Keratinocyte (primary cell): ENCODE data around the gene PEMT. TPM values are rescaled to one million over a fixed set of nuclear protein-coding genes. Genes with fewer than 3 reads are reported as not detected.

Source experiments
- DNase-seq: peaks from one replicate; pipeline ENCODE4 v3.0.0-alpha.2; 2011; ENCODE audit warnings: low read depth, missing footprints, low spot score
- FAIRE-seq: peaks from 2 replicates; lab custom pipeline; 2011; peaks lifted over from hg19 to GRCh38; lab: Jason Lieb, UNC
- H2AFZ ChIP-seq: 2 replicates; pipeline ENCODE4 v1.6.0; 2012; ENCODE audit warnings: low read length, control low read depth, inconsistent platforms; ENCODE audit not compliant: control insufficient read depth
- H3K27ac ChIP-seq: 2 replicates; pipeline ENCODE4 v1.5.1; 2011; ENCODE audit warnings: low read length; ENCODE audit not compliant: control insufficient read depth, insufficient read depth
- H3K27me3 ChIP-seq: 3 replicates; pipeline ENCODE4 v1.6.0; 2011; ENCODE audit warnings: low read length; ENCODE audit not compliant: control insufficient read depth, insufficient read depth; ENCODE audit errors: extremely low read depth
- H3K36me3 ChIP-seq, 2 experiments: 2 replicates in 1 of 2; 3 replicates in 1 of 2; pipeline ENCODE4 v1.5.1; 2011; ENCODE audit warnings: low read length in 2 of 2, mild to moderate bottlenecking in 1 of 2; ENCODE audit not compliant: control insufficient read depth in 2 of 2, insufficient read depth in 2 of 2; ENCODE audit errors: extremely low read depth in 1 of 2
- H3K4me1 ChIP-seq: 3 replicates; pipeline ENCODE4 v1.5.1; 2011; ENCODE audit warnings: low read length; ENCODE audit not compliant: control insufficient read depth, insufficient read depth; ENCODE audit errors: extremely low read depth
- H3K4me2 ChIP-seq: 3 replicates; pipeline ENCODE4 v1.6.0; 2011; ENCODE audit warnings: low read depth, low read length; ENCODE audit not compliant: control insufficient read depth, insufficient read depth; ENCODE audit errors: extremely low read depth
- H3K4me3 ChIP-seq, 3 experiments: fragments of 200-600 bp in 1 of 3; sonication (generic) in 1 of 3; 2 replicates in 2 of 3; 3 replicates in 1 of 3; pipeline ENCODE4 v1.5.1; 2011 to 2016; ENCODE audit warnings: low read length in 3 of 3, mild to moderate bottlenecking in 3 of 3, control low read depth in 2 of 3, inconsistent platforms in 1 of 3, low read depth in 1 of 3, mixed read lengths in 1 of 3, mixed run types in 1 of 3, moderate library complexity in 1 of 3; ENCODE audit not compliant: control insufficient read depth in 2 of 3, insufficient read depth in 2 of 3; ENCODE audit errors: extremely low read depth in 1 of 3
- H3K79me2 ChIP-seq: 2 replicates; pipeline ENCODE4 v1.6.0; 2012; ENCODE audit warnings: low read length; ENCODE audit not compliant: control insufficient read depth, insufficient read depth
- H3K9ac ChIP-seq: 3 replicates; pipeline ENCODE4 v1.6.0; 2011; ENCODE audit warnings: low read length; ENCODE audit not compliant: control insufficient read depth, insufficient read depth; ENCODE audit errors: extremely low read depth
- H3K9me1 ChIP-seq: 3 replicates; pipeline ENCODE4 v1.6.0; 2011; ENCODE audit warnings: low read length; ENCODE audit not compliant: control insufficient read depth, insufficient read depth; ENCODE audit errors: extremely low read depth
- H3K9me3 ChIP-seq: 2 replicates; pipeline ENCODE4 v1.5.1; 2012; ENCODE audit warnings: low read depth, low read length; ENCODE audit not compliant: control insufficient read depth
- H4K20me1 ChIP-seq: 3 replicates; pipeline ENCODE4 v1.6.0; 2011; ENCODE audit warnings: low read length; ENCODE audit not compliant: control insufficient read depth, insufficient read depth; ENCODE audit errors: extremely low read depth
- CTCF ChIP-seq, 3 experiments: IDR thresholded peaks in 1 of 3; conservative IDR thresholded peaks in 1 of 3; optimal IDR thresholded peaks in 1 of 3; 2 replicates in 2 of 3; 3 replicates in 1 of 3; pipeline versions ENCODE3 to v1.5.1; 2011; ENCODE audit warnings: low read length in 3 of 3, mild to moderate bottlenecking in 3 of 3, moderate library complexity in 2 of 3, control low read depth in 1 of 3, inconsistent platforms in 1 of 3; ENCODE audit not compliant: insufficient read depth in 2 of 3; ENCODE audit errors: extremely low read depth in 1 of 3
- EZH2 ChIP-seq: IDR thresholded peaks from one replicate; pipeline ENCODE4 v1.6.1; 2012; ENCODE audit warnings: inconsistent platforms, mild to moderate bottlenecking, low read length, moderate library complexity
- dilution Hi-C: fragments of 300-500 bp; cut with MboI; formaldehyde crosslinking; loops from one replicate; pipeline ENCODE4 v1.7.0; 2020; ENCODE audit warnings: low sequenced_read_pairs; ENCODE audit not compliant: extremely low pct_ligation_motif_present
- polyA plus RNA-seq, 5 experiments: library from polyadenylated mRNA; depleted of rRNA in 3 of 5; stranded (reverse) in 3 of 5; stranded (forward) in 1 of 5; unstranded in 1 of 5; fragments of >200 nt; gene quantifications; 1 replicate in 1 of 5; 2 replicates in 3 of 5; 3 replicates in 1 of 5; pipeline versions ENCODE4 v1.2.1 to v1.2.3, GENCODE V29; 2011 to 2012; ENCODE audit warnings: missing spikeins in 2 of 5, low read depth in 1 of 5, low replicate concordance in 1 of 5

The PEMT gene
- polyA plus RNA-seq, 1 donor (not counting 4 experiments of a cell fraction or from before 2014, with no cell fraction given): 17.7 TPM

DNA sequence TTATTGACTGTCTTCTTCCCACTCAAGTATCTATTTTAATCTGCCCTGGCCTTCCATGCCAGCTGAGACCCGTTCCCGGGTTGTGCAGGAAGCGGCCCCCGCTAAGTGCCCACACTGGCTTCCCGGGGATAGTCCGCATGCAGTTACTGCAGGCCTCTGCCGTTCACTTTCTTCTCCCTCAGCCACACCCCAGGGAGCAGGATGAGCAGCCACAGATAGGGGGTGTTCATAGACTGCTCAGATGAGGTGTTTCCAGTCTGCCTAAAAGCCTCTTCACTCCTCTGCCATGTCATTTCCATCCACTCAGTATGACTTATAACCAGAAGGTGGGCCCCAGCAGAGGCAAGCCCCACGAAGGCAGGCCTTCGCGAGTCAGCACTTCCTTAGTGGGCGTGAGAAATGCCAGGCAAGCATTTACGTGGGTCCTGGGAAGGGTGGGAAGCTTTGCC, 107.0 kb downstream of the PEMT start:
- DNase-seq: no peak
- no peak overlapping the region for H3K4me3 ChIP-seq
- dilution Hi-C loops: no loop called here
- no peaks in the 10 kb centered on the region for H3K9me1 ChIP-seq
- peaks cover 12% of the 10 kb centered on the region for H3K4me1 ChIP-seq
- H3K79me2 ChIP-seq: peaks cover 43% of the 10 kb centered on the region
- TF ChIP-seq EZH2: no peak
- TF ChIP-seq CTCF (optimal IDR thresholded peaks at IDR 0.05 in 1 of 3, IDR thresholded peaks at IDR 0.05 in 1 of 3, conservative IDR thresholded peaks at IDR 0.05 in 1 of 3; ENCODE audit: extremely low read depth in 1 of 3, insufficient read depth in 2 of 3, low read length in 3 of 3): no peak
- no peak overlapping the region for H2AFZ ChIP-seq
- no peaks in the 10 kb centered on the region for H3K27me3 ChIP-seq
- H3K9me3 ChIP-seq: no peaks in the 10 kb centered on the region
- FAIRE-seq: no peak
- peaks cover 8% of the 10 kb centered on the region in 2 experiments for H3K36me3 ChIP-seq
- H3K4me2 ChIP-seq: no peak overlapping the region
- peaks cover 6% of the 10 kb centered on the region for H4K20me1 ChIP-seq
- H3K9ac ChIP-seq: no peak overlapping the region
- no peak overlapping the region for H3K27ac ChIP-seq

DNA sequence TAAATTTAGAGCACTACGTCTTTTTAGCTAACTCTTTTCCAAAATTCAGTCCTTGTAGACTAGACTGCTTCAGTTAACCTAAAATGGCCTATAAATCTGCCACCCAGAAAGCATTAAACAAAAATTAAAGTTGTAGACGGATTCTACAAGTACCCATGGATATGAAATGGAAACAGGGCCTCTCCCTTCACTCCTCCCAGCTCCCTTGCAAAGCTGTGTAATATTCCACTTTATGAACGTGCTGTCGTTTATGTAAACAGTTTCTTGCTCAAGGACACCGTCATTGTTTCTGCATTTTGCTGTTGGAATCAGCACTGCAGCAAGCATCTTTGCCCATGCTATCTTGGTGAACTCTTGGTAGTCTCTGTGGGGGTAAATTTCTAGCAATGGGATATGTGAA, 109.6 kb downstream of the PEMT start:
- Histone ChIP-seq H3K9me3 (no peaks in the 10 kb centered on the region), H3K4me2 (no peak overlapping the region), H3K27ac (no peak overlapping the region), H3K27me3 (no peaks in the 10 kb centered on the region), H3K9ac (no peak overlapping the region), H4K20me1 (peaks cover 6% of the 10 kb centered on the region), H3K79me2 (peaks cover 66% of the 10 kb centered on the region), H2AFZ (no peak overlapping the region), H3K4me1 (peaks cover 22% of the 10 kb centered on the region), H3K4me3 (no peak overlapping the region), H3K36me3 (peaks cover 2 to 8% of the 10 kb centered on the region in 2 experiments), H3K9me1 (no peaks in the 10 kb centered on the region)
- no peak for DNase-seq
- TF ChIP-seq EZH2: no peak
- no peak for TF ChIP-seq CTCF (optimal IDR thresholded peaks at IDR 0.05 in 1 of 3, IDR thresholded peaks at IDR 0.05 in 1 of 3, conservative IDR thresholded peaks at IDR 0.05 in 1 of 3; ENCODE audit: extremely low read depth in 1 of 3, insufficient read depth in 2 of 3, low read length in 3 of 3)
- dilution Hi-C loops: no loop called here
- FAIRE-seq: no peak
